Stimulated activated naive CD8-positive, alpha-beta T cell treated with anti-CD3 and anti-CD28 coated beads, Interleukin-15, Interleukin-2, amounts not matched to agents 100 ng/mL and 50 ng/mL, for 24 hours (primary cell): ENCODE data around the gene OR6K2.

Experiments
- H3K27ac Mint-ChIP-seq: one replicate; pipeline ENCODE4 v1.8.0; 2021; ENCODE audit warnings: mild to moderate bottlenecking, mixed read lengths
- H3K27me3 Mint-ChIP-seq: one replicate; pipeline ENCODE4 v1.8.0; 2021; ENCODE audit warnings: mixed read lengths
- H3K36me3 Mint-ChIP-seq: one replicate; pipeline ENCODE4 v1.8.0; 2021; ENCODE audit warnings: low read depth, mixed read lengths
- H3K4me1 Mint-ChIP-seq: one replicate; pipeline ENCODE4 v1.8.0; 2021; ENCODE audit warnings: low read depth, mixed read lengths
- H3K4me3 Mint-ChIP-seq: one replicate; pipeline ENCODE4 v1.8.0; 2021; ENCODE audit warnings: mild to moderate bottlenecking, mixed read lengths
- H3K9me3 Mint-ChIP-seq: one replicate; pipeline ENCODE4 v1.8.0; 2021; ENCODE audit warnings: mixed read lengths

Gene OR6K2

DNA sequence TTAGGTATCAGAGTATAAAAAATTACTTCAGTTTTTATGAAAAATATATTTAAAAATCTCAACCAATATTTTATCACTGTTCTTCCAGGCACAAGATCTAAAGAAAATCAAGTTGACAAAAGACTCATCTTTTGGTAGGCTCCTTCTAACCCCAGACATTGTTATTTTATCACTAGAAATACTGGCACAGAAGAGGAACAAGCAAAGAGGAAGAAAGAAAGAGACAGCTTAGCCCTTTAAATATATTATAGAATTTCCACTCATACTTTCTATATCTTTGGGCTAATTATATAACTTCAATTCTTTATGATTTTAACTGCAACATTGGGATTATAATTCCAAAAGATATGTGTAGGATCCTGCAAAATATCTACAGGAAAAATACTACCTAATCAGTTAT lies 46.4 kb downstream of the OR6K2 start:
- H3K4me1 Mint-ChIP-seq = peaks cover 12% of the 10 kb centered on the region
- H3K4me3 Mint-ChIP-seq = no peak overlapping the region
- H3K36me3 Mint-ChIP-seq = no peaks in the 10 kb centered on the region
- H3K9me3 Mint-ChIP-seq = peaks cover 5% of the 10 kb centered on the region
- H3K27ac Mint-ChIP-seq = no peak overlapping the region
- H3K27me3 Mint-ChIP-seq = no peaks in the 10 kb centered on the region

DNA sequence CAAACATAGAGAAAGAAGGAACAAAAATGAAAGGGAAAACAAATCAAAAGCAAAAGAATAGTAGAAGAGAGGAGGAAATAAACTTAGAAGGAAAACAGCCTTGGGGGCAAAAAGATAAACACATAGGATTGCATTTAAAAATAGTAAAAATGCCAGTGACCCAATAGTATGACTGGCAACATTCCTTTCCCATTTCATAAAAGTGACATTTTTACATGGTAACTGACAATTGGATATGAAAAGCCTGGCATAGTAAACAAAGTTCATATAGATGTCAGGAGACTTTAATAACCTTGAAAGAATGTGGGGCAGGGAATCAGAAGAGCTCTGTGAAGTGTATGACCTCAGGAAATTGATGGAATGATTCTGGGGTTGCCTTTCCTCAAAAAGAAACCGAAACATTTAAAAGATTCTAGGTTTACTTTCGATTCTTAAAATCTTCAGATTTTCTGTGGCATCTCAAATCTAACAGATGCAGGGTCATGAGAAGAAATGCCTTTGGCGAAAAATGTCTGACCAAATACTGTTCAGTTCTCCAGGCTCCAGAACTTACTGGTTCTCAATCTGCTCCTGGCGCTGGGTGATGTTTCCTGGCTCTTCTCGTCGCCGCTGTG lies 47.6 kb downstream of the OR6K2 start:
- Mint-ChIP-seq H3K27ac (no peak overlapping the region), H3K4me1 (peaks cover 12% of the 10 kb centered on the region), H3K27me3 (no peaks in the 10 kb centered on the region), H3K9me3 (no peaks in the 10 kb centered on the region), H3K36me3 (no peaks in the 10 kb centered on the region), H3K4me3 (no peak overlapping the region)
